Fibroblast of mammary gland (primary cell): ENCODE measurements around the gene DNM1L.

ENCODE experiments used
- DNase-seq: peaks from one replicate; pipeline ENCODE4 v3.0.0-alpha.2; 2010; ENCODE audit warnings: low read depth
- H3K4me3 ChIP-seq: 2 replicates; pipeline ENCODE4 v1.5.1; 2011; ENCODE audit warnings: low read depth, mild to moderate bottlenecking, low read length, moderate library complexity; ENCODE audit not compliant: control insufficient read depth
- CTCF ChIP-seq: conservative IDR thresholded peaks from 2 replicates; pipeline ENCODE4 v1.5.1; 2011; ENCODE audit warnings: low read depth, low read length, inconsistent platforms; ENCODE audit not compliant: control insufficient read depth, insufficient read depth

DNM1L gene

GRCh38 chr12:32679920-32680237, 778 bp downstream of the DNM1L start:
- TF ChIP-seq CTCF, result no peak
- H3K4me3 ChIP-seq, result peak overlapping the region; percentile 76
- no peak for DNase-seq

- peak overlapping the region; percentile 76 for H3K4me3 ChIP-seq
- no peak for TF ChIP-seq CTCF
Measured at GRCh38 chr12:32680787-32681186, 1.7 kb downstream of the DNM1L start.

GRCh38 chr12:32681272-32681671, 2.2 kb downstream of the DNM1L start:
- DNase-seq, result no peak
- TF ChIP-seq CTCF, result no peak
- H3K4me3 ChIP-seq, result peak overlapping the region; percentile 76

More at GRCh38 chr12:32680787-32681186, 1.7 kb downstream of the DNM1L start:
- DNase-seq, result no peak

DNA sequence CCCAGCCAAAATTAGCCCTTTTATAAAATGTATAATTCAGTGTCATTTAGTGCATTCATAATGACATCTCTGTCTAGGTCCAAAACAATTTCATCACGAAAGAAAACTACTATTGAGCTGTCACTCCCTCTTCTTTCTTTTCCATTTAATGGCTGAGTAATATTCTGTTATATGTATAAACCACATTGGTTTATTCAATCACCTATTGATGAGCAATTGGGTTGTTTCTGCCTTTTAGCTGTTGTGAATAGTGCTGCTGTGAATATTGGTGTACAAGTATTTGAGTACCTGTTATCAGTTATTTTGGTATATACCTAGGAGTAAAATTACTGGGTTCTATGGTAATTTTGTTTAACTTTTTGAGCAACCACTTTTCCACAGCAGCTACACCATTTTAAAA, 7.2 kb downstream of the DNM1L start:
- DNase-seq, result no peak
- TF ChIP-seq CTCF, result no peak
- H3K4me3 ChIP-seq, result no peak overlapping the region

GRCh38 chr12:32688786-32689185, 9.7 kb downstream of the DNM1L start:
- DNase-seq, result no peak
- TF ChIP-seq CTCF, result no peak
- H3K4me3 ChIP-seq, result no peak overlapping the region

- H3K4me3 ChIP-seq, result no peak overlapping the region
- no peak for DNase-seq
- no peak for TF ChIP-seq CTCF
Measured at GRCh38 chr12:32690927-32691326, 11.8 kb downstream of the DNM1L start.

DNA sequence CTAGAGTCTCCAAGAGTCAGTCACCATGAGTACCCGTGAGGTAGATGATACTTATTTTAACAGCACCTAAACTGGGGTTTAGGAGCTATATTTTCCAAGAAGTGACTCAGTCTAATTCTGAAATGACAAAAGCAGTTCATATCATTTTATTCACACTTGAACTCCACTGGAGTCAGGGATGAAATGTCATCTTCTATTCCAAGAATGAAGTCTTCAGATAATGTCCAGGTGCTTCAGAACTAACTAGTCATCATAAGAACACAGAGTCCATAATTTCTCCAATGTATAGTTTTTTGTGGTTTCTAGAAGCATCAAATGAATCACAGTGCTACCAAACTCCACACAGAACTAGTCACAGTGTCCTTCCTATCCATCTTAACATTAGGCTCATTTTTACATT, 13.3 kb downstream of the DNM1L start:
- peak; percentile 8 for DNase-seq
- no peak for TF ChIP-seq CTCF
- no peak overlapping the region for H3K4me3 ChIP-seq
